ENCODE measurements around the gene SCARF2. TPM values are rescaled to one million over a fixed set of nuclear protein-coding genes. Genes with fewer than 3 reads are reported as not detected.

Gene SCARF2
- total and polyA plus RNA-seq, 2 of the 8 experiments (the other 6 are each of a cell fraction or from before 2014, with no cell fraction given): 4.2 to 9.8 TPM

- FAIRE-seq: no peak
- no peak overlapping the region for H3K4me2 ChIP-seq (ENCODE audit: insufficient read depth in 1 of 2, low read depth in 2 of 2, low read length in 2 of 2)
These were observed 46.4 kb downstream of the SCARF2 start for GRCh38 chr22:20391222-20391621.

More at GRCh38 chr22:20391222-20391621, 46.4 kb downstream of the SCARF2 start:
- no peak overlapping the region for H2AK5ac ChIP-seq (ENCODE audit: low read depth, low read length)
- no peak overlapping the region for H2BK15ac ChIP-seq (ENCODE audit: low read length)
- CTCF ChIA-PET (ENCODE audit: partially characterized antibody): interaction anchor here (0.7 to 1.1 kb wide), 2 partner anchors 27 to 133 kb away, joined by 3 to 4 read pairs; no protein-coding TSS in a partner anchor
- H3K18ac ChIP-seq (ENCODE audit: extremely low read depth, low read length): no peak overlapping the region
- H3K23me2 ChIP-seq (ENCODE audit: low read depth, low read length): peaks cover 5% of the 10 kb centered on the region; the same call in 1 of the 2 replicates
- 88% methylated on average over 4 of the region's 4 CpGs; no CpG with 5 or more reads in 1 of the 2 experiments for WGBS, 2 experiments (ENCODE audit: extremely low coverage in 1 of 2, insufficient coverage in 1 of 2, insufficient read length in 1 of 2, insufficient replicate concordance in 2 of 2, low coverage in 1 of 2, low lambda C conversion rate in 2 of 2, missing lambda C conversion rate in 1 of 2)
- H2BK20ac ChIP-seq (ENCODE audit: low read length): no peak overlapping the region
- H3K79me1 ChIP-seq (ENCODE audit: low read depth, low read length): 0 out of 2 replicates have a peak, but pooled peaks cover 2% of the 10 kb centered on the region
- no peak overlapping the region for H2BK12ac ChIP-seq (ENCODE audit: low read depth, low read length)
- DNase-seq (ENCODE audit: low read depth in 1 of 2, low spot score in 2 of 2): no peak
- no peak overlapping the region for H3K14ac ChIP-seq (ENCODE audit: insufficient read length)
- no peaks in the 10 kb centered on the region for H3K9me3 ChIP-seq (ENCODE audit: insufficient read depth in 2 of 2, low read depth in 1 of 2, low read length in 1 of 2)
- no peak overlapping the region; a peak in 1 of 7 replicates for H3K9ac ChIP-seq (replicated peaks in 1 of 4; ENCODE audit: extremely low read depth in 1 of 4, low read depth in 3 of 4, low read length in 3 of 4)
- H4K5ac ChIP-seq (ENCODE audit: insufficient read length, low read depth, low read length): no peak overlapping the region
- H3K23ac ChIP-seq (ENCODE audit: insufficient read length): no peak overlapping the region
- H3K4me3 ChIP-seq (ENCODE audit: extremely low read depth in 1 of 4, insufficient read depth in 2 of 4, low read depth in 3 of 4, low read length in 4 of 4): no peak overlapping the region
- no peak overlapping the region for H2BK120ac ChIP-seq (replicated peaks; ENCODE audit: low read depth, low read length)
- no peak overlapping the region for H2AFZ ChIP-seq (ENCODE audit: low read length)
- peaks cover 0 to 10% (median 8%) of the 10 kb centered on the region in 4 experiments; a peak in 5 of 7 replicates for H3K4me1 ChIP-seq (replicated peaks in 1 of 4; ENCODE audit: control insufficient read depth in 3 of 4, insufficient read depth in 4 of 4, low read length in 3 of 4)
- H3K27me3 ChIP-seq (replicated peaks in 1 of 4; ENCODE audit: control insufficient read depth in 3 of 4, extremely low read depth in 1 of 4, insufficient read depth in 3 of 4, low read length in 3 of 4): no peaks in the 10 kb centered on the region
- POLR2A ChIA-PET (ENCODE audit: partially characterized antibody): no interaction called here
- H3K27ac ChIP-seq (ENCODE audit: low read depth, low read length): no peak overlapping the region
- no peak for TF ChIP-seq SP2 (IDR thresholded peaks at IDR 0.05; ENCODE audit: low read length)
- TF ChIP-seq KDM5A (IDR thresholded peaks at IDR 0.05; ENCODE audit: low read length): no peak
- TF ChIP-seq POLR2AphosphoS5 (IDR thresholded peaks at IDR 0.05; ENCODE audit: low read depth, low read length): no peak
- TF ChIP-seq SIRT6 (IDR thresholded peaks at IDR 0.05; ENCODE audit: low read length): no peak
- no peak for TF ChIP-seq POLR2A (IDR thresholded peaks at IDR 0.05; ENCODE audit: control extremely low read depth in 1 of 2, low read depth in 2 of 2, low read length in 2 of 2)
- TF ChIP-seq CBX5 (IDR thresholded peaks at IDR 0.05; ENCODE audit: low read depth, low read length): no peak
- no peak for TF ChIP-seq YY1 (IDR thresholded peaks at IDR 0.05; ENCODE audit: low read depth, low read length)
- TF ChIP-seq E2F6 (IDR thresholded peaks at IDR 0.05): no peak
- no peak for TF ChIP-seq BRCA1 (IDR thresholded peaks at IDR 0.05; ENCODE audit: low read depth, low read length)
- no peak for TF ChIP-seq CBX8 (IDR thresholded peaks at IDR 0.05; ENCODE audit: borderline replicate concordance, low read depth, low read length)
- TF ChIP-seq CREB1 (IDR thresholded peaks at IDR 0.05): no peak
- no peak for TF ChIP-seq FOSL1 (IDR thresholded peaks at IDR 0.05; ENCODE audit: insufficient read depth, low read depth, low read length)
- no peak for TF ChIP-seq EGR1 (IDR thresholded peaks at IDR 0.05; ENCODE audit: borderline replicate concordance, low read depth, low read length)
- no peak for TF ChIP-seq TBP (IDR thresholded peaks at IDR 0.05; ENCODE audit: low read depth, low read length)
- no peak for TF ChIP-seq PHF8 (conservative IDR thresholded peaks at IDR 0.05; ENCODE audit: low read depth, low read length)
- H3K79me2 ChIP-seq (ENCODE audit: control insufficient read depth in 1 of 2, insufficient read depth in 2 of 2, low read length in 2 of 2): peaks cover 4 to 16% of the 10 kb centered on the region in 2 experiments; a peak in 2 of 4 replicates
- H4K20me1 ChIP-seq (replicated peaks in 1 of 2; ENCODE audit: control insufficient read depth in 1 of 2, insufficient read depth in 2 of 2, low read length in 2 of 2): peaks cover 0 to 4% of the 10 kb centered on the region in 2 experiments
- no peaks in the 10 kb centered on the region; a peak in 1 of 8 replicates for H3K36me3 ChIP-seq (ENCODE audit: control insufficient read depth in 2 of 4, insufficient read depth in 4 of 4, low read length in 3 of 4)
- H4K8ac ChIP-seq (ENCODE audit: extremely low read depth, insufficient read depth, low read length): no peak overlapping the region
- no peak overlapping the region for H3K56ac ChIP-seq (replicated peaks; ENCODE audit: insufficient read length, low read depth, low read length)
- no peak overlapping the region for H4K91ac ChIP-seq (replicated peaks; ENCODE audit: insufficient read length, low read length)
- no peak overlapping the region for H3K4ac ChIP-seq (replicated peaks; ENCODE audit: insufficient read length, low read depth, low read length)
- H2BK5ac ChIP-seq (ENCODE audit: low read depth, low read length): no peak overlapping the region
